GM19463 (cell line): ENCODE data around the gene SPEF2.
"Not testable (repeated sequence)": the region's sequence is repeated elsewhere in the genome, so short reads cannot be mapped to it uniquely, and the experiment has no call there.

Experiments used
- ATAC-seq: cut with Tn5 transposase; IDR thresholded peaks from one replicate; pipeline ENCODE4 v1.9.1; 2021; ENCODE audit warnings: mild to moderate bottlenecking, moderate library complexity; ENCODE audit not compliant: unreplicated experiment

SPEF2 gene

DNA sequence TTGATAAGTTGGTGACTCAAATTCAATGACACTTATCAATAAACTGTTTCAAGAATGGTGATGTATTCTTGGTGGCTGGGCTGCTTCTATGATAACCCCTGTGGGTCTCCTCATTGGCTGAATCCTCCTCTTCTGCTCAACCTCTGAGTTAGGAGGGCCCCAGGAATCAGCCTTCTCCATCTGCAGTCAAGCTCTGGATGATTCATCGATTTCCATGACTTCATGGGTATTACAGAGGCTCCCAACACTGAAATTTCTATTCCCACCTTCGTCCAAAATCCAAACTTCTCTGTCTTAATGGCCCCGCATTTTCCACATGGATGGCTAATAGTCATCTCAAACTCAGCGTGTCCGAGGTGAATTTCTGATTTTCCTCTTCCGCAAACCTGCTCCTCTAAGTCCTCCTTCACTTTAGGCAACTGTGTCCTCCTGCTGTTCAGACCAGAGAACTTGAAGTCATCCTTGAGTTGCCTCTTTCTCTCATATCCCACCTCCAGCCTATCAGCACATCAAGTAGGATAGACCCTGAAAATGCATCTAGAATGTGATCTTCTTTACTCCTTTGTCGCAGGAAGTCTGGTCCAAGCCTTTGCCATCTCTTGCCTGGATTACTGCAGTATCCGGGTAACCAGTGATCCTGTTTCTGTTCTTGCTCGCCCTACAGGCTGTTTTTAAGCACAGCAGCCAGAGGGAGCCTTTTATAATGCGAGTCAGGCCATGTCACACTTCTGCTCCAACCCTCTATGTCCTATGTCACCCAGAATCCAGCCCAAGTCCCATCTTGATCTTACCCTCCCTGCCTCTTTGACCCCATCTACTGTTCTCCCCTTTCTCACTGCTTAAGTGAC, 197.7 kb downstream of the SPEF2 start:
- no peak for ATAC-seq

DNA sequence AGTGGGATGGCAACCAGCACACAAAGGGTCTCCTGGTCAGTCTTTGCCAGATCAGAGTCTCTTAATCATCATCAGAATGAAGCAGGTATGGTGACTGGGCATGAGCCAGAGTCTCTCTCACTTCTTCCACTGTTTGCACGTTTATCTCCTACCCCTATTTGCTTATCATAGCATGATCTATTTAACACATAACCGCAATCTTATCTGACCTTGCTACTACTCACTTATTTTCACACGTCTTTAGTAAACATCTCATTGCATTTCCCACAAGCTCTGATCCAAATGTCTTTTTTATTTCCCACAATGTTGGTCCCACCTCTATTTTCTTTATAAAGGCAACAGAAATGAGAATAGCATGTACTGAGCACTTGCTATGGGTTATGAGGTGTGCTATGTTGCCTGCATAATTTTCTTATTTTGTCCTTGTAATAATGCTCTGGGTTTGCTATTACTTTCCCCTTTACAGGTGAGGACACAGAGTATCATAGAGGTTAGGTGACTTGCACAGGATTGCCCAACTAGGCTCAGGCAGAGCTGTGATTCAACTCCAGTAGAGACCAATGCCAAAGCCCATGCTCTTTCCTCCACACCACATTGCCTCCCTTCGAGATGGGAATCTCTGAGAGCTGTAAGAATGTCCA, 199.3 kb downstream of the SPEF2 start:
- no peak for ATAC-seq

DNA sequence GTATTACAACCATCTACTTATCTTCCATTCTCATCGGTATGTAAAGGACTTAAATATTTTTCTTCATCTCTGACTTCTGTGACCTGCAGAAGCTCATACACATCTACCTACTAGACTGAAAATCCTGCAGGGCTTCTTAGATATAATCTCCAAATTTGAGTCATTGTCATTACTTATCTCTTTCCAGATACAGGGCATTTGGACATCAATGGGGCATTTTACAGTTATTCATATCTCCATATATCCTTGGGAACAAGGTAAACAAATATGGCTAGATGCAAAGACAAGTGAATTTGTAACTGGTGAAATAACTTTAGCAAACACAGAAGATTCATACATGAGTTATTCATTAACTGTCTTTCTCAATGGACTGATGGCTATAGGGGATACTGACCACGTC, 201.4 kb downstream of the SPEF2 start:
- no peak for ATAC-seq

DNA sequence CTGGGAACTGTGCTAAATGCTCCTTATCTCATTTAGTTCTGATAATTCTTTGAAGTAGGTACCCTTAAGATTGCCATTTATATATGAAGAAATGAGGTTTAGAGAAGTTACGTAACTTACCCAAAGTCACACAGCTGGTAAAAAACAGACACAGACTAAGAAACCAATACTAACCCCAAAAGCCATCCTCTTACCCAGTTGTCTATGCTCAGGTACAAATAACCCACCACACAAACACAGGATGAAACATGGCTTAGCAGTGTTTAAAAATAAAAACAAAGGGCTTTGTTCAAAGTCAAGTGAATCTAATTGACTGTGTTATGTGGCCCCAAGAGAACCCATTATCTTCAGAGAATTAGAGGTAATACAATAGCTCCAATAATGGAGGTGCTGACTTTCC, 202.0 kb downstream of the SPEF2 start:
- ATAC-seq = no peak

DNA sequence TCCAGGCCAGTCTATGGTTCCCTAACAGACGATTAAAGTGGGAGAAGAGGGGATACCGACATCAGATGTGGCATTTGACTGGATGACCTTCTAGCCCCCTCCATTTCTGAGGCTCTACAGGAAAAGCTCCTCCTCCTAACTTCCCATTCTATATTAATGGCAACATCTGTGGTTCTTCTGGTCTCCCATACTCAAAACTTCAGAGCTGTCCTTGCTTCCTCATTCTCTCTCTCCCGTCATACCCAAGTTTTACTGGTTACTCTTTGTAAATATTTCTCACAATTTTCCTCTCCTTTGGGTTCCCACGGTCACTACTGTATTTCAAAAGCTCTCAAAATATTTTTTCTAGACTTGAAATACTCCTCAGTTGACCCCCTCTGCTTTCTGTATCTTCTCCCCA, 203.1 kb downstream of the SPEF2 start:
- no peak for ATAC-seq

- ATAC-seq = no peak
Measured at GRCh38 chr5:35821513-35821912, 203.8 kb downstream of the SPEF2 start.

- ATAC-seq = no peak
Measured at GRCh38 chr5:35822511-35822910, 204.8 kb downstream of the SPEF2 start.

DNA sequence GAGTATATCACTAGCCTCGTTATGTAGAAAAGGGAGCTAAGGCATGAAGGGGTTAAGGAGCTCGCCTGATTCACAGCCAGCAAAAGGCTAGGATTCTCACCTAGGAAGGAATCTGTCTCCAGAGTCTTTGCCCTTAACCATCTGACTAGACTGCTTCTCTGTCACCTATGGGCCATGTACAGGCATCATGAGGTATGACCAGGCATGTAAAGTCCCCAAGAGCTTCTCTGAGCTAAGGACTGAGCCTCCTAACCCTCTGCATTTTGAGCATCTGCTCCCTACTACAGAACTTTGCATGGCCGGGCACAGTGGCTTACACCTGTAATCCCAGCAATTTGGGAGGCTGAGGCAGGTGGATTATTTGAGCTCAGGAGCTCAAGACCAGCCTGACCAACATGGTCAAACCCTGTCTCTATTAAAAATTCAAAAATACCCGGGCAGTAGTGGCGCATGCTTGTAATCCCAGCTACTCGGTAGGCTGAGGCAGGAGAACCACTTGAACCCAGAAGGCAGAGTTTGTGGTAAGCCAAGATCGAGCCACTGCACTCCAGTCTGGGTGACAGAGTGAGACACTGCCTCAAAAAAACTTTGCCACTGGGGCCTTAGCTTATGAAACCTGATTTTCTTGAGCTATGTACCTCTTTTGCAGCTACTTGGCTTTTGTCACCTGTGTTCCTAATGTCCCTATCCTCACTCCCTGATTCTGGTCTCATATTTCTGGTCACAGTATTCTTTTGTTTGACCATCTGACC, 205.9 kb downstream of the SPEF2 start:
- no peak for ATAC-seq

DNA sequence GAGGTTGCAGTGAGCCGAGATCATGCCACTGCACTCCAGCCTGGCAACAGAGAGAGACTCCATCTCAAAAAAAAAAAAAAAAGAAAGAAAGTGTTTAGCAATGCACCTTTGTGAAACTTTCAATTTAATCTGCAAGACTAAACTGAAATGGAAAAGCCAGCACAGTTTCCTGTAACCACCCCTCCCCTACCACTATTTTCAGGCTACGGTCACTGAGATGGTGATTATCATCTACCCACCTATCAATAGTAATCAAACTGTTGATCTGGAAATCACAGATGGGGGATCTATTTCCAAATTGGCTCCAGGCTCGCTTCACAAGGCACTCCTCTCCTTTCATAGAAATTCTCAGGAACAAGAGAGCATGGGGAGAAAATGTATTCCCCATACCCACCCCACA, 208.4 kb downstream of the SPEF2 start:
- ATAC-seq = no peak

GRCh38 chr5:35826554-35826953, 208.9 kb downstream of the SPEF2 start:
- no peak for ATAC-seq

- no peak for ATAC-seq
Measured at GRCh38 chr5:35828082-35828598, 210.5 kb downstream of the SPEF2 start.

DNA sequence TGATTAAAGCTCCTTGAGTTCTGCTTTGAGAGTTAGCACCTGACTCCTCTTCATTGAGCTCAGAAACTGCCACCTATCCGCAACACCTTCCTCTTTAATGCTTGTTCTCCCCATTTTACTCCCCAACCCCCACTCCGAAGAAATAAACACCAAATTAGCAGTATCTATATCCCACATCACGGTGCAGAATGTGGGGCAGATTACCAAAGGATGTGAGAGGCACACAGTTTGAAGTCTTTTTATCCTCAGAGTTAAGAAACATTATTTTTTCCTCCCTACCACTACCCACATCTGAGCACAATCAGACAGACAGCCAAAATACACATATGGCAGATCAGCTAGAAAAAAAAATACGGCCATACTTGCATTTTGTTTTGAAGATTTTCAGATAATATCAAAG, 212.9 kb downstream of the SPEF2 start:
- ATAC-seq = no peak

DNA sequence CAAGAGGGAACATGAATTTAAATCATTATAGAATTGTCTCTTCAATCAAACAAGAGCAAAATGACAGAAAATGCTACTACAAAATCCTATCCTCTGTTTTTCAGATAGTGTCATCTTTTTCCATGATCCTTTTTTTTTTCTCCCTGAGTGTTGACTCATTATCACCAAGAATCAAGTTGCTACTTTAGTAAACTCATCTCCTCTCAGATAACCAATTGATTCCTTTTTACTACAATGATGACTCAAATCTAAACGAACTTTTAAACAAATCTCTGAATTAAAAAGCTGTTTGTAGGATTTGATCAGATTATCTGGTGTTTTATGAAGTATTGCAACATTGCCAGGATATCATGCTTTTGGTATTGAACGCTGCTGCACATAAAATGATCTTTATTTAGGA, 215.1 kb downstream of the SPEF2 start:
- ATAC-seq = no peak

- no peak for ATAC-seq
Measured at GRCh38 chr5:35833224-35833623, 215.6 kb downstream of the SPEF2 start.

DNA sequence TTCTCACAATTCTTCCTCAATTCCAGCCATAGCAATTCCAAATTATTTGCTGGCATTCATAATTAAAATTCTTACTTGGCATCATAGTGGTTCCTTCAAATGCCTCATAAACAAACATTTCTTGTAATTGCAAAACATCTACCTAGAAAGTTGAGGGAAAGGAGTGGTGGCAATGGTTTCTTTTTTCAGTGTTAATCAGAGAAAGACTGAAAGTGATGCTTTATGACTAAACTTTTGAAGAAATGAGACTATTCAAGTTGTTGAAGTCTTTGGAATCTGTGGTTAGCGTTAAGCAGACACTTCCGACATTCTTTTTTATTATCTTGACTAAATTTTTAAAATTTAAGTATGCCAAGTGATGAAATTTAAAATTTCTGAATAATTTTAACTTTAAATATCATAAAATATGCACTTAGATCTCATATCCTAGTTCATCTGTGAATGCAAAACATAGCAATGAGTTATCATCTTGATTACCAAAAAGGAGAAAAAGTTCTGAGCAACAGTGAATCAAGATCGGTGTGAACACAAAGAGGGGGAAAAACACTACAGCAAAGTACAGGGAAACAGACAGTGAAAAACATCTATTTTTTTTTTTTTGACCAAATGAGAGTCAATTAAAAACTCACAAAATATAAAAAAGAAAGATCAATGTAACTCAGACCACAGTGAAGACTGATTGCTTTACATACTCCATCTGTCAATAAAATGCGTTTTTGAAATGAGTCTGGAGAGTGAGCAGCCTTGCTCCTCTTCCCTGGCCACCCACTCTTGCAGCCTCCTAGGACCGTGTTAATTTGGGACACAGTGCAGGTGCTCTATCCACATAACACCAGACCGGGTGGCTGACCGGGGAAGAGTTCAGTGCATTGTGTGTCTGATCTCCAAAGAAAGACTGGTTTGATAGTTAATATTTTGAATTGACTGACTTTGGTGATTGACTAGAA, 218.4 kb downstream of the SPEF2 start:
- ATAC-seq = no peak

DNA sequence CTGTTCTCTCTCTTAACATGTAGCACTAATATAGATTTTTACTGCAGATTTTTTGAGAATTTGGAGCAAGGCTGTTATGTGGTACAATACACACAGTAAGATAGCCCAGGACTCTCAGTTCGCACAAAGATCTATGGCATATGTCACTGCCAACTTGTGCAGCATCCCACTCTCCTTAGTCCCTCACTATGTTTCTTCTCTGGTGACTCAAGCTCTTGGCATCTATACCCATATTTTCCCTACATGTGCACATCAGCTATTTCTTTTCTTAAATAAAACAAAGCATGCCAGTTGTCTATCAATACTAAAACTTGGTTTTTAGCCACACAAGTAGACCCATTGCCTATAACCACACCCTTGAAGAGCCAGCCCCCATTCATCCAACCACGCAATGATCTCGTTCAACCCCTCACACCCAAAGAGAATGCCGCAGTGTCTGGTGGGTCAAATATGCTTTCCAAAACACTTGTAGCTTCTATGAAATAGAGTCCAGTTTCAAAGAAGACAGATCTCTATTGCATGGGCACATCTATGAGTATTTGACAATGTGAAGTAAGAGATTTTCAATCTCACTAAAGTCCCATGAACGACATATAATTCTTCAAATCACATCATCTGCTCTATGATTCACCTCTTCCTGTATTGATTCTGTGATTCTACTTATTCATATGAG, 220.8 kb downstream of the SPEF2 start:
- ATAC-seq = no peak

DNA sequence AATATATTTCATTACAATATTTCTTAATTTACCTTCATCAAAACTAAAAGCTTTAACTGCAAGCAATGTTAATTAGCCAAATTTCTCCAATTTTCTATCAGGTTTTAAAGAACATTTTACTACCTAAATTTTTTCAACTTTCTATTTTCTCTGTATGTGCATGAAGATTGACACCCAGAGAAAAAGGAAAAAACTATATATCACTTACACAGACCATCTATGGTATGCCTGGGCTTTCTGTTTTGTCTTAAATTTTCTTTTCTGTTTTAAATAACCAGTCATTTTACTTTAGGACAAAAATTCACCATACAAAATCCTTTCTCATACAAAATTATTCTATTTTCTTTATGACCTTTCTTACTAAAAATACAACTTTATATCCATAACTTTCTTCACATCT, 225.2 kb downstream of the SPEF2 start:
- no peak for ATAC-seq

DNA sequence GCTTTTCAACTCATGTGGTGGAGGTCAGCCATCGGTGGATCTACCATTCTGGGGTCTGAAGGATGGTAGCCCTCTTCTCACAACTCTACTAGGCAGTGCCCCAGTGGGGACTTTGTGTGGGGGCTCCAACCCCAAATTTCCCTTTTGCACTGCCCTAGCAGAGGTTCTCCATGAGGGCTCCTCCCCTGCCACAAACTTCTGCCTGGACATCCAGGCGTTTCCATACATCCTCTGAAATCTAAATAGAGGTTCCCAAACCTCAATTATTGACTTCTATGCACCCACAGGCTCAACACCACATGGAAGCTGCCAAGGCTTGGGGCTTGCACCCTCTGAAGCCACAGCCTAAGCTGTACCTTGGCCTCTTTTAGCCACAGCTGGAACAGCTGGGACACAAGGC, 227.8 kb downstream of the SPEF2 start:
- not testable (repeated sequence) for ATAC-seq

GRCh38 chr5:35847491-35847890, 229.8 kb downstream of the SPEF2 start:
- no peak for ATAC-seq

GRCh38 chr5:35847961-35848360, 230.3 kb downstream of the SPEF2 start:
- no peak for ATAC-seq
